H1 (cell line): ENCODE data around the gene ZBTB20.

ENCODE experiments used
- ATF3 ChIP-seq: IDR thresholded peaks from 2 replicates; pipeline ENCODE4 v1.6.1; 2011; ENCODE audit warnings: low read depth, mild to moderate bottlenecking, low read length; ENCODE audit not compliant: insufficient read depth
- CTCF ChIP-seq, 3 experiments: IDR thresholded peaks; 1 replicate in 2 of 3; 2 replicates in 1 of 3; pipeline versions ENCODE4 v1.5.1 to v1.6.1; 2011; ENCODE audit warnings: low read length in 3 of 3, mild to moderate bottlenecking in 3 of 3, inconsistent platforms in 2 of 3, low read depth in 1 of 3, moderate library complexity in 1 of 3; ENCODE audit not compliant: insufficient read depth in 1 of 3; ENCODE audit errors: control extremely low read depth in 1 of 3
- EZH2 ChIP-seq: fragments of 200-600 bp; sonication (generic); IDR thresholded peaks from 2 replicates; pipeline ENCODE4 v1.7.1; 2012; ENCODE audit warnings: low read depth, mild to moderate bottlenecking, moderate library complexity, low read length, inconsistent platforms; ENCODE audit not compliant: severe bottlenecking
- FOSL1 ChIP-seq: IDR thresholded peaks from 2 replicates; pipeline ENCODE4 v1.6.1; 2011; ENCODE audit warnings: mild to moderate bottlenecking, low read depth, low read length, moderate library complexity; ENCODE audit not compliant: insufficient read depth
- HDAC2 ChIP-seq, 2 experiments: fragments of 300-600 bp in 1 of 2; sonication (generic) in 1 of 2; IDR thresholded peaks; 2 replicates each; pipeline ENCODE4 v1.6.1; 2011 to 2012; ENCODE audit warnings: low read depth in 2 of 2, low read length in 2 of 2, mild to moderate bottlenecking in 2 of 2, moderate library complexity in 2 of 2, borderline replicate concordance in 1 of 2, inconsistent platforms in 1 of 2
- KDM5A ChIP-seq: fragments of 200-600 bp; IDR thresholded peaks from 2 replicates; pipeline ENCODE4 v1.7.1; 2012; ENCODE audit warnings: mild to moderate bottlenecking, low read length, inconsistent platforms, mixed read lengths
- POLR2A ChIP-seq, 2 experiments: IDR thresholded peaks; 1 replicate in 1 of 2; 2 replicates in 1 of 2; pipeline ENCODE4 v1.6.1; 2011; ENCODE audit warnings: low read depth in 2 of 2, low read length in 2 of 2, mild to moderate bottlenecking in 2 of 2; ENCODE audit errors: control extremely low read depth in 1 of 2
- RXRA ChIP-seq: IDR thresholded peaks from 2 replicates; pipeline ENCODE4 v1.6.1; 2011; ENCODE audit warnings: low read depth, mild to moderate bottlenecking, low read length, moderate library complexity; ENCODE audit not compliant: insufficient read depth
- SIN3A ChIP-seq, 2 experiments: IDR thresholded peaks in 1 of 2; conservative IDR thresholded peaks in 1 of 2; 2 replicates each; pipeline ENCODE4 v1.6.1; 2011 to 2012; ENCODE audit warnings: low read length in 2 of 2, improper control_type of control experiment in 1 of 2, low read depth in 1 of 2, mild to moderate bottlenecking in 1 of 2
- SP1 ChIP-seq: IDR thresholded peaks from 2 replicates; pipeline ENCODE4 v1.6.1; 2011; ENCODE audit warnings: low read depth, low read length
- TAF1 ChIP-seq: IDR thresholded peaks from 2 replicates; pipeline ENCODE4 v1.6.1; 2011; ENCODE audit warnings: mild to moderate bottlenecking, low read depth, low read length
- USF2 ChIP-seq: IDR thresholded peaks from 2 replicates; pipeline ENCODE4 v1.6.1; 2011; ENCODE audit warnings: low read length, improper control_type of control experiment
- YY1 ChIP-seq: IDR thresholded peaks from 2 replicates; pipeline ENCODE4 v1.6.1; 2011; ENCODE audit warnings: low read depth, mild to moderate bottlenecking, low read length
- ZNF274 ChIP-seq: IDR thresholded peaks from 2 replicates; pipeline ENCODE4 v1.7.0; 2012; ENCODE audit warnings: low read length, borderline replicate concordance; ENCODE audit errors: extremely low read depth

- TF ChIP-seq FOSL1 (no peak), ZNF274 (no peak), SP1 (no peak), KDM5A (no peak), HDAC2 (IDR thresholded peaks at IDR 0.05; ENCODE audit: borderline replicate concordance in 1 of 2, low read depth in 2 of 2, low read length in 2 of 2) (no peak), CTCF (IDR thresholded peaks at IDR 0.05; ENCODE audit: control extremely low read depth in 1 of 3, insufficient read depth in 1 of 3, low read depth in 1 of 3, low read length in 3 of 3) (no peak), EZH2 (no peak), YY1 (no peak), POLR2A (IDR thresholded peaks at IDR 0.05; ENCODE audit: control extremely low read depth in 1 of 2, low read depth in 2 of 2, low read length in 2 of 2) (no peak), ATF3 (no peak), SIN3A (conservative IDR thresholded peaks at IDR 0.05 in 1 of 2, IDR thresholded peaks at IDR 0.05 in 1 of 2; ENCODE audit: low read depth in 1 of 2, low read length in 2 of 2) (no peak), TAF1 (no peak), USF2 (no peak), RXRA (no peak)
Observed at GRCh38 chr3:114364806-114365654, 782.1 kb downstream of the ZBTB20 start.
